Measurements from ENCODE around the gene STAT2.

STAT2 gene

GRCh38 chr12:56293795-56294194 is 66.1 kb downstream of the STAT2 start:
- DNase-seq (ENCODE audit: low read depth, low spot score): no peak
